Measurements from ENCODE around the gene SAMD5. TPM values are rescaled to one million over a fixed set of nuclear protein-coding genes. Genes with fewer than 3 reads are reported as not detected.

SAMD5 gene
- total RNA-seq, 1 donor from 2014 or later: 1.5 TPM

- H3K4me3 Mint-ChIP-seq: no peak overlapping the region
- DNase-seq (ENCODE audit: low read depth, low spot score): no peak
- no peak for TF ChIP-seq CTCF (conservative IDR thresholded peaks at IDR 0.05)
- no peaks in the 10 kb centered on the region for H3K4me1 Mint-ChIP-seq
- no peaks in the 10 kb centered on the region for H3K36me3 Mint-ChIP-seq (ENCODE audit: low read depth)
- H3K27me3 Mint-ChIP-seq (ENCODE audit: low read depth): no peaks in the 10 kb centered on the region
- H3K27ac Mint-ChIP-seq (ENCODE audit: unreplicated experiment): no peak overlapping the region
- H3K9me3 Mint-ChIP-seq: no peaks in the 10 kb centered on the region
Measured at GRCh38 chr6:147614501-147614900, 106.0 kb downstream of the SAMD5 start.

- Mint-ChIP-seq H3K4me1 (no peaks in the 10 kb centered on the region), H3K27ac (ENCODE audit: unreplicated experiment) (no peak overlapping the region), H3K9me3 (no peaks in the 10 kb centered on the region), H3K4me3 (no peak overlapping the region), H3K27me3 (ENCODE audit: low read depth) (no peaks in the 10 kb centered on the region), H3K36me3 (ENCODE audit: low read depth) (no peaks in the 10 kb centered on the region)
- DNase-seq (ENCODE audit: low read depth, low spot score): no peak
- TF ChIP-seq CTCF (conservative IDR thresholded peaks at IDR 0.05): no peak
Measured at GRCh38 chr6:147615659-147616456, 107.4 kb downstream of the SAMD5 start.

GRCh38 chr6:147617366-147617765 is 108.9 kb downstream of the SAMD5 start:
- no peak for TF ChIP-seq CTCF (conservative IDR thresholded peaks at IDR 0.05)
- no peak for DNase-seq (ENCODE audit: low read depth, low spot score)
- H3K4me3 Mint-ChIP-seq: no peak overlapping the region
- H3K27ac Mint-ChIP-seq (ENCODE audit: unreplicated experiment): no peak overlapping the region
- H3K27me3 Mint-ChIP-seq (ENCODE audit: low read depth): no peaks in the 10 kb centered on the region
- no peaks in the 10 kb centered on the region for H3K36me3 Mint-ChIP-seq (ENCODE audit: low read depth)
- H3K4me1 Mint-ChIP-seq: no peaks in the 10 kb centered on the region
- H3K9me3 Mint-ChIP-seq: no peaks in the 10 kb centered on the region

GRCh38 chr6:147618457-147618856 is 110.0 kb downstream of the SAMD5 start:
- no peaks in the 10 kb centered on the region for H3K27me3 Mint-ChIP-seq (ENCODE audit: low read depth)
- DNase-seq (ENCODE audit: low read depth, low spot score): no peak
- H3K27ac Mint-ChIP-seq (ENCODE audit: unreplicated experiment): no peak overlapping the region
- H3K9me3 Mint-ChIP-seq: peaks cover 2% of the 10 kb centered on the region
- H3K4me1 Mint-ChIP-seq: no peaks in the 10 kb centered on the region
- no peak overlapping the region for H3K4me3 Mint-ChIP-seq
- no peaks in the 10 kb centered on the region for H3K36me3 Mint-ChIP-seq (ENCODE audit: low read depth)
- TF ChIP-seq CTCF (conservative IDR thresholded peaks at IDR 0.05): no peak

- Mint-ChIP-seq H3K27ac (ENCODE audit: unreplicated experiment) (no peak overlapping the region), H3K4me3 (no peak overlapping the region), H3K27me3 (ENCODE audit: low read depth) (no peaks in the 10 kb centered on the region), H3K4me1 (no peaks in the 10 kb centered on the region), H3K9me3 (peaks cover 4% of the 10 kb centered on the region), H3K36me3 (ENCODE audit: low read depth) (no peaks in the 10 kb centered on the region)
- no peak for TF ChIP-seq CTCF (conservative IDR thresholded peaks at IDR 0.05)
- no peak for DNase-seq (ENCODE audit: low read depth, low spot score)
Measured at GRCh38 chr6:147618927-147619326, 110.4 kb downstream of the SAMD5 start.

All from neural crest cell (in vitro differentiated cells).